Left lung (tissue), 10 donors: ENCODE results near the gene PLPPR1. TPM values are rescaled to one million over a fixed set of nuclear protein-coding genes. Genes with fewer than 3 reads are reported as not detected.
"Not testable (repeated sequence)": the region's sequence is repeated elsewhere in the genome, so short reads cannot be mapped to it uniquely, and the experiment has no call there.

Source experiments
- ATAC-seq: fragments of 200-7000 bp; cut with Tn5 transposase; one replicate; pipeline ENCODE4 v1.9.1; 2020; ENCODE audit warnings: moderate library complexity
- DNase-seq, 4 donors: peaks; one replicate each; pipeline ENCODE4 v3.0.0-alpha.2; 2013 to 2020
- H3K27ac ChIP-seq, 2 donors: fragments of 200-600 bp; sonication (generic) in 1 of 2; one replicate each; pipeline versions ENCODE4 v1.5.0 to v1.8.0; 2020 to 2021
- H3K27me3 ChIP-seq, 2 donors: fragments of 200-600 bp; sonication (generic) in 1 of 2; one replicate each; pipeline versions ENCODE4 v1.5.0 to v1.8.0; 2020 to 2021
- H3K36me3 ChIP-seq, 2 donors: fragments of 200-600 bp; sonication (generic) in 1 of 2; one replicate each; pipeline versions ENCODE4 v1.5.0 to v1.8.0; 2020 to 2021
- H3K4me1 ChIP-seq, 2 donors: fragments of 200-600 bp; one replicate each; pipeline ENCODE4 v1.8.0; 2021
- H3K4me3 ChIP-seq, 2 donors: fragments of 200-600 bp; sonication (generic) in 1 of 2; one replicate each; pipeline versions ENCODE4 v1.5.0 to v1.8.0; 2020 to 2021; ENCODE audit warnings: mild to moderate bottlenecking in 1 of 2
- H3K9me3 ChIP-seq, 2 donors: fragments of 200-600 bp; sonication (generic) in 1 of 2; one replicate each; pipeline versions ENCODE4 v1.5.0 to v1.8.0; 2020 to 2021
- CTCF ChIP-seq, 2 donors: fragments of 200-600 bp; sonication (generic) in 1 of 2; IDR thresholded peaks; one replicate each; pipeline versions ENCODE4 v1.5.0 to v1.8.0; 2021; ENCODE audit warnings: antibody characterized with exemption in 2 of 2
- intact Hi-C, 2 donors: fragments of 100-400 bp; cut with DNase I; formaldehyde crosslinking; loops; one replicate each; pipeline versions ENCODE4 v1.11.2 to v1.14.2; 2022
- polyA plus RNA-seq, 6 donors: library from polyadenylated mRNA; unstranded; fragments of 120-200 nt; gene quantifications; one replicate each; pipeline ENCODE4 v1.2.1, GENCODE V29; 2013; ENCODE audit not compliant: insufficient read length in 6 of 6
- total RNA-seq, 2 donors: library from RNA; stranded (reverse); fragmentation: NEBNext Ultra II Directional; extraction: Animal tissue kit (Norgen Biotek cat#: 25700); gene quantifications; one replicate each; pipeline ENCODE4 v1.2.1, GENCODE V29; 2021
- donor health status: DM: no; HTN: yes; CAD: no.
- donor health status: DM: no; HTN: no; CAD: no.

PLPPR1 gene
- total and polyA plus RNA-seq, 8 donors, result 1.6 to 24.5 (median 21.4) TPM

DNA sequence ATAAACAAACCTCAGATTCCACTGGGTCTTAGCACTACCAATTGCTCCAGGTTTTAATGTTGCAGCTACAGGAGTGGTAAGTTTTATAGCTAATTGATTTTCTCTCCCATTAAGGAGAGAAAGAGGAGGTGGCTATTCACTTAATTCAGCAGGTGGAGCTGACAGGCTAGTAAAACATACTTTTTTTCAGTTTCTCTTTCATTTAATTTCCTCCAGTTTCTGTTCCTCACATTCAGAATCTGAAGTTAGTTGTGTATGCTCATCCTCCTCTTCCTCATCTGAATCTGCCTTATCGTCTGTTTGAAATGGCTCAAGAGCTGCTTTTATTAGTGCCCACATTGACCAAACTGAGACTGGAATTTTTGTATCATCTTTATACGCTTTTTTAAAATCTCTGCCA lies 98.0 kb downstream of the PLPPR1 start:
- Histone ChIP-seq H3K27me3 (no peaks in the 10 kb centered on the region), H3K4me1 (no peaks in the 10 kb centered on the region), H3K36me3 (no peaks in the 10 kb centered on the region), H3K9me3 (peaks cover 0 to 18% of the 10 kb centered on the region in 2 donors), H3K27ac (no peak overlapping the region), H3K4me3 (no peak overlapping the region)
- DNase-seq, result no peak
- intact Hi-C loops, result no loop called here
- no peak for ATAC-seq
- no peak for TF ChIP-seq CTCF (IDR thresholded peaks at IDR 0.05)

DNA sequence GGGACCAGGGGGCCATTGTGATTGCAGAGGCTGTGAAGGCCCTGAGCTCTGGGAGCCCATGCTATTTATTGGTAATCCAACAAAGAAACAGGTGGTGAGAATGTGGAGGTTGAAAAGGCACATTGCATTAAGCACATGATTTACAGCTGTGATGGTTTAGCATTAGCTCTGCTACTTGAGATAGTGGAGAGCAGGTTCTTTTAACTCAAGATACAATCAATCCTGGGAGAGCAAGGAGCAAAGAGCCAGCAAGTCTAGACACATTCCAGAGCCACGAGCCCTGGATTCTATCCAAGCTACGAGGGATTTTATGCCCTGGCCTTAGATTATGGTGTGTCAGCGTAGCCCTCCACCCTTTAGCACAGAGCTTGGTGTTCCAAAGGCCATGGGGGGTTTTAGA lies 98.8 kb downstream of the PLPPR1 start:
- H3K36me3 ChIP-seq, H3K4me1 ChIP-seq, H3K27ac ChIP-seq, DNase-seq, H3K27me3 ChIP-seq, H3K4me3 ChIP-seq, ATAC-seq, intact Hi-C loops: not testable (repeated sequence)
- H3K9me3 ChIP-seq, result peaks cover 0 to 18% of the 10 kb centered on the region in 2 donors

- TF ChIP-seq CTCF (IDR thresholded peaks at IDR 0.05), result no peak
- Histone ChIP-seq H3K4me3 (no peak overlapping the region), H3K9me3 (peaks cover 0 to 15% of the 10 kb centered on the region in 2 donors), H3K27me3 (no peaks in the 10 kb centered on the region), H3K27ac (no peak overlapping the region), H3K4me1 (no peaks in the 10 kb centered on the region), H3K36me3 (no peaks in the 10 kb centered on the region)
- DNase-seq (no peak), ATAC-seq (no peak)
- intact Hi-C loops, result no loop called here
Observed at GRCh38 chr9:101128623-101129022, 100.1 kb downstream of the PLPPR1 start.

DNA sequence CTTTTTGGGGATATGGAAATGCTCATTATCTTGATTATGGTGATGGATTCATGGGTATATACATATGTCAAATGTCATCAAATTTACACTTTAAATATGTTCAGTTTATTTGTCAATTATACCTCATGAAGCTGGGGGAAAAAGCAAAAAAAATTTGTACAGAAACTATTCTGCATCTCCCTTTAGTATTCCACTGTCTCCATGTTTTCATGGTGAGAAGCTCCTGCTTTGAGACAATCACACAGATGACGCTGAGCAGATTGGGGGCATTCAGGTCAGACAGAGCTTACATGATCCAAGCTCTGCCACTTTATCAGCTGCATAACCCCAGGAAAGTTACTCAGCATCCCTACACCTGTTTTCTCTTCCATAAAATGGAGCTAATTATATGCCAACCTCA lies 101.5 kb downstream of the PLPPR1 start:
- no peak for DNase-seq
- no peak for ATAC-seq

DNA sequence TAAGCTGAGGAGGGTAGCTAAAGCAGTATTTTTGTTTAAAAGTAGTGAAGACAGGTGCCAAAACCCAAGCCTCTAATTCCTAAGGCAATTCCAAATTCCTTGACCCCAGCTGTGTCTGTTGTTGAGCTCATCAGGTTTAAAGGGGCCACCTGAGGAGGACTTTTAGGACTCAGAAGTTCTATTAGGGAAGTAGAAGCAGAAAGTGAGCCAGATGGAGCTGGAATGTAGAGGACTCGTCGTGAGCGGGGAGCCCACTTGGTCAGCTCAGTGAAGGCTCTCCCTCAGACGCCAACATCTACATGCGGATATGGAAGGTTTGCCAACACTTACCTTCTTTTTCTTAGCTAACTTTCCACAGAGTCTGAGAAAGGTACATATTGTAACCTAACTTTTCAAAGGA lies 102.8 kb downstream of the PLPPR1 start:
- H3K4me3 ChIP-seq, result no peak overlapping the region
- ATAC-seq (no peak), DNase-seq (no peak)
- no peak overlapping the region for H3K27ac ChIP-seq
- H3K27me3 ChIP-seq, result no peaks in the 10 kb centered on the region
- no peaks in the 10 kb centered on the region for H3K4me1 ChIP-seq
- intact Hi-C loops, result no loop called here
- no peaks in the 10 kb centered on the region for H3K36me3 ChIP-seq
- TF ChIP-seq CTCF (IDR thresholded peaks at IDR 0.05), result no peak
- peaks cover 0 to 8% of the 10 kb centered on the region in 2 donors for H3K9me3 ChIP-seq

More for the DNA sequence above, 101.5 kb downstream of the PLPPR1 start:
- Histone ChIP-seq H3K36me3 (no peaks in the 10 kb centered on the region), H3K4me1 (no peaks in the 10 kb centered on the region), H3K27ac (no peak overlapping the region), H3K27me3 (no peaks in the 10 kb centered on the region), H3K4me3 (no peak overlapping the region), H3K9me3 (peaks cover 0 to 8% of the 10 kb centered on the region in 2 donors)
- intact Hi-C loops, result no loop called here
- TF ChIP-seq CTCF (IDR thresholded peaks at IDR 0.05), result no peak

DNA sequence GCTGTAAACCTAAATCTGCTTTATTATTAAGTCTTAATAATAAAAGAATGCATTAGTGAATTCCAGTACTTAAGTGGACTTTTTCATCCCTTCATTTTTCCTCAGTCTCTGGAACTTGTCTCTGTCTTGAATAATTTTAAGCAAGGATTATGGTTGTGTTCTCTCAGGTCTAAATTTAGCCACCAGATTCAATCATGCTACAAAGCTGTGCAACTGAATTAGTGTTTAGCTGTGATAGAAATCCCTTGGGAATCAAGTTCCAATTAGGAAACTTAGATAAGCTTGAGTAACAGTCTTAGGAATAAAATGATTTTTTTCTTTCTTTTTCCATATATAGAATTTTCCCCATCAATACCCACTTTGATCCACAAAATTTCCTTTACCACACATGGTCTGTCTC lies 104.3 kb downstream of the PLPPR1 start:
- no peaks in the 10 kb centered on the region for H3K27me3 ChIP-seq
- no peak for TF ChIP-seq CTCF (IDR thresholded peaks at IDR 0.05)
- no peak for DNase-seq
- no peak overlapping the region for H3K27ac ChIP-seq
- no peaks in the 10 kb centered on the region for H3K9me3 ChIP-seq
- no peak for ATAC-seq
- intact Hi-C loops, result no loop called here
- no peaks in the 10 kb centered on the region for H3K4me1 ChIP-seq
- no peak overlapping the region for H3K4me3 ChIP-seq
- H3K36me3 ChIP-seq, result no peaks in the 10 kb centered on the region
